ENCODE results near the gene ALDH4A1. TPM values are rescaled to one million over a fixed set of nuclear protein-coding genes. Genes with fewer than 3 reads are reported as not detected.

The ALDH4A1 gene
- total and polyA plus RNA-seq, 10 of the 15 experiments (the other 5 are each of a cell fraction or from before 2014, with no cell fraction given), result 0.06 to 25.5 (median 13.0) TPM

GRCh38 chr1:18927654-18928272, 25.4 kb upstream of the ALDH4A1 start (continued):
- TF ChIP-seq, protein P1, sequence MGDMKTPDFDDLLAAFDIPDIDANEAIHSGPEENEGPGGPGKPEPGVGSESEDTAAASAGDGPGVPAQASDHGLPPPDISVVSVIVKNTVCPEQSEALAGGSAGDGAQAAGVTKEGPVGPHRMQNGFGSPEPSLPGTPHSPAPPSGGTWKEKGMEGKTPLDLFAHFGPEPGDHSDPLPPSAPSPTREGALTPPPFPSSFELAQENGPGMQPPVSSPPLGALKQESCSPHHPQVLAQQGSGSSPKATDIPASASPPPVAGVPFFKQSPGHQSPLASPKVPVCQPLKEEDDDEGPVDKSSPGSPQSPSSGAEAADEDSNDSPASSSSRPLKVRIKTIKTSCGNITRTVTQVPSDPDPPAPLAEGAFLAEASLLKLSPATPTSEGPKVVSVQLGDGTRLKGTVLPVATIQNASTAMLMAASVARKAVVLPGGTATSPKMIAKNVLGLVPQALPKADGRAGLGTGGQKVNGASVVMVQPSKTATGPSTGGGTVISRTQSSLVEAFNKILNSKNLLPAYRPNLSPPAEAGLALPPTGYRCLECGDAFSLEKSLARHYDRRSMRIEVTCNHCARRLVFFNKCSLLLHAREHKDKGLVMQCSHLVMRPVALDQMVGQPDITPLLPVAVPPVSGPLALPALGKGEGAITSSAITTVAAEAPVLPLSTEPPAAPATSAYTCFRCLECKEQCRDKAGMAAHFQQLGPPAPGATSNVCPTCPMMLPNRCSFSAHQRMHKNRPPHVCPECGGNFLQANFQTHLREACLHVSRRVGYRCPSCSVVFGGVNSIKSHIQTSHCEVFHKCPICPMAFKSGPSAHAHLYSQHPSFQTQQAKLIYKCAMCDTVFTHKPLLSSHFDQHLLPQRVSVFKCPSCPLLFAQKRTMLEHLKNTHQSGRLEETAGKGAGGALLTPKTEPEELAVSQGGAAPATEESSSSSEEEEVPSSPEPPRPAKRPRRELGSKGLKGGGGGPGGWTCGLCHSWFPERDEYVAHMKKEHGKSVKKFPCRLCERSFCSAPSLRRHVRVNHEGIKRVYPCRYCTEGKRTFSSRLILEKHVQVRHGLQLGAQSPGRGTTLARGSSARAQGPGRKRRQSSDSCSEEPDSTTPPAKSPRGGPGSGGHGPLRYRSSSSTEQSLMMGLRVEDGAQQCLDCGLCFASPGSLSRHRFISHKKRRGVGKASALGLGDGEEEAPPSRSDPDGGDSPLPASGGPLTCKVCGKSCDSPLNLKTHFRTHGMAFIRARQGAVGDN (IDR thresholded peaks at IDR 0.05), result no peak
- TF ChIP-seq NR2C1 (IDR thresholded peaks at IDR 0.05), result no peak

DNA sequence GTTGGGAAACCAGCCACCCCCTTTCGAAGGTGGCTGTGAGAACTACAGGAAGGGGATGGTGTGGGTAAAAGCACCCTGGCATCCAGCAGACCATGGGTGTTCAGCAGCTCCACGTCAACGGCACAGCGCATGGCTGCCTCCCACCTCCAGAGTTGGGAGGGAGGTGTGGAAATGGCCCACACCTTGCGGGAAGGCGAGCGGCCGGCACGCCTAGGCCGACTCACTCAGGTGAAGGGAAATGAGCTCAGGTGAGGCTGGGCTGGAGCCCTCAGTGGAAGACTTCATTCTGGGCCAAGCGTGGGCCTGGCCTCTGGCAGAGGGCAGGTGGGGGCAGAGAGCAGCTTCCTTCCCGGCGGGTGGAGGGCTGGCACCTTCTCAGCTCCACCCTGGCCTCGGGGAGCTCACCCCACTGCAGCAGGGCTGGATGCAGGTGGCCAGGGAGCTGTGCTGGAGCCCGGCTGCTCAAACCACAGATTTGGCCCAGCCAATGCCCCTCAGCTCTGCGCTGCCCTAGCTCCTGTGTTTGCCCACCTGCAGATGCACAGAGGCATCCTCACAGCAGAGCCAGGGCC, 24.8 kb upstream of the ALDH4A1 start:
- CTCF ChIA-PET, result interaction anchor here (1.0 to 7.1 kb wide), 7 partner anchors 9 to 84 kb away, joined by 3 to 64 read pairs (median 12); partner anchors contain the start of genes ALDH4A1 and IFFO2

More for the DNA sequence above, 24.8 kb upstream of the ALDH4A1 start:
- ChIA-PET RAD21 (ENCODE audit: unreplicated experiment) (interaction anchor here (0.5 to 3.3 kb wide), 12 partner anchors 12 to 726 kb away, joined by 3 to 52 read pairs (median 4); partner anchors contain the start of genes ALDH4A1 and IFFO2), POLR2A (interaction anchor here (0.6 to 7.0 kb wide), 9 partner anchors 13 to 1786 kb away, joined by 3 to 96 read pairs (median 4); partner anchors contain the start of genes ALDH4A1 and IFFO2), SMC1A (ENCODE audit: uncharacterized antibody, unreplicated experiment) (interaction anchor here (0.6 to 5.8 kb wide), 9 partner anchors 14 to 727 kb away, joined by 3 to 45 read pairs (median 3); partner anchors contain the start of genes ALDH4A1 and IFFO2)
- TSS peak; percentile 97 for BruUV-seq (replicated peaks)
- peaks cover 62% of the 10 kb centered on the region for H3K4me1 ChIP-seq (ENCODE audit: control insufficient read depth, insufficient read depth, low read length)
- no peak for DNase-seq (ENCODE audit: low read depth, low spot score)
- peak overlapping the region; percentile 68 for H2AFZ ChIP-seq (ENCODE audit: control insufficient read depth, low read depth, low read length)
- H3K27me3 ChIP-seq (replicated peaks in 1 of 2; ENCODE audit: control insufficient read depth in 2 of 2, insufficient read depth in 2 of 2, low read length in 1 of 2), result no peaks in the 10 kb centered on the region
- no peaks in the 10 kb centered on the region for H3K9me3 ChIP-seq (replicated peaks; ENCODE audit: control insufficient read depth, insufficient read depth, low read length)
- H3K79me2 ChIP-seq (ENCODE audit: control insufficient read depth, insufficient read depth, low read length), result peaks cover 19% of the 10 kb centered on the region
- FAIRE-seq, result no peak
- H4K20me1 ChIP-seq (ENCODE audit: control insufficient read depth, insufficient read depth), result peaks cover 3% of the 10 kb centered on the region; the same call in 1 of the 2 replicates
- H3K27ac ChIP-seq (ENCODE audit: control insufficient read depth, insufficient read depth), result peak overlapping the region; percentile 98
- WGBS (ENCODE audit: insufficient coverage, insufficient replicate concordance, low lambda C conversion rate, missing lambda C conversion rate), result 7% methylated on average over 16 of the region's 16 CpGs
- intact Hi-C loops (cut with micrococcal nuclease; ENCODE audit: unreplicated experiment) (no loop called here), in situ Hi-C loops (cut with MboI) (no loop called here)
- 0 out of 2 replicates have a peak, but pooled peaks have one; percentile 4 for TF ChIP-seq RFX5 (IDR thresholded peaks at IDR 0.05; ENCODE audit: low read depth, low read length)
- TF ChIP-seq, protein P2, sequence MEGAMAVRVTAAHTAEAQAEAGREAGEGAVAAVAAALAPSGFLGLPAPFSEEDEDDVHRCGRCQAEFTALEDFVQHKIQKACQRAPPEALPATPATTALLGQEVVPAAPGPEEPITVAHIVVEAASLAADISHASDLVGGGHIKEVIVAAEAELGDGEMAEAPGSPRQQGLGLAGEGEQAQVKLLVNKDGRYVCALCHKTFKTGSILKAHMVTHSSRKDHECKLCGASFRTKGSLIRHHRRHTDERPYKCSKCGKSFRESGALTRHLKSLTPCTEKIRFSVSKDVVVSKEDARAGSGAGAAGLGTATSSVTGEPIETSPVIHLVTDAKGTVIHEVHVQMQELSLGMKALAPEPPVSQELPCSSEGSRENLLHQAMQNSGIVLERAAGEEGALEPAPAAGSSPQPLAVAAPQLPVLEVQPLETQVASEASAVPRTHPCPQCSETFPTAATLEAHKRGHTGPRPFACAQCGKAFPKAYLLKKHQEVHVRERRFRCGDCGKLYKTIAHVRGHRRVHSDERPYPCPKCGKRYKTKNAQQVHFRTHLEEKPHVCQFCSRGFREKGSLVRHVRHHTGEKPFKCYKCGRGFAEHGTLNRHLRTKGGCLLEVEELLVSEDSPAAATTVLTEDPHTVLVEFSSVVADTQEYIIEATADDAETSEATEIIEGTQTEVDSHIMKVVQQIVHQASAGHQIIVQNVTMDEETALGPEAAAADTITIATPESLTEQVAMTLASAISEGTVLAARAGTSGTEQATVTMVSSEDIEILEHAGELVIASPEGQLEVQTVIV (IDR thresholded peaks at IDR 0.05; ENCODE audit: borderline replicate concordance, partially characterized antibody), result no peak
- peak; percentile 49 for TF ChIP-seq SMARCA5 (IDR thresholded peaks at IDR 0.05)
- 0 out of 2 replicates have a peak, but pooled peaks have one; percentile 40 for TF ChIP-seq MTA3 (IDR thresholded peaks at IDR 0.05; ENCODE audit: borderline replicate concordance, low read length)
- TF ChIP-seq HDGF (IDR thresholded peaks at IDR 0.05), result 0 out of 2 replicates have a peak, but pooled peaks have one; percentile 68
- no peak for TF ChIP-seq CHD2 (IDR thresholded peaks at IDR 0.05; ENCODE audit: borderline replicate concordance, low read depth, low read length)
- TF ChIP-seq NBN (IDR thresholded peaks at IDR 0.05), result 0 out of 2 replicates have a peak, but pooled peaks have one; percentile 10
- TF ChIP-seq, protein P3, sequence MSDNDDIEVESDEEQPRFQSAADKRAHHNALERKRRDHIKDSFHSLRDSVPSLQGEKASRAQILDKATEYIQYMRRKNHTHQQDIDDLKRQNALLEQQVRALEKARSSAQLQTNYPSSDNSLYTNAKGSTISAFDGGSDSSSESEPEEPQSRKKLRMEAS (IDR thresholded peaks at IDR 0.05; ENCODE audit: low read depth, low read length), result 0 out of 2 replicates have a peak, but pooled peaks have one; percentile 11
- peak; percentile 46 for ATAC-seq
- H3K4me3 ChIP-seq, result peak overlapping the region; percentile 68
- H3K4me2 ChIP-seq (ENCODE audit: control insufficient read depth, insufficient read depth), result peak overlapping the region; percentile 98
- H3K9ac ChIP-seq (ENCODE audit: control insufficient read depth, insufficient read depth, low read length), result peak overlapping the region; percentile 89
- H3K36me3 ChIP-seq (ENCODE audit: control insufficient read depth in 2 of 2, insufficient read depth in 2 of 2, low read length in 1 of 2), result no peaks in the 10 kb centered on the region
